CD4-positive, CD25-positive, alpha-beta regulatory T cell (primary cell): ENCODE results near the gene RMI1. TPM values are rescaled to one million over a fixed set of nuclear protein-coding genes. Genes with fewer than 3 reads are reported as not detected.
"Not testable (repeated sequence)": the region's sequence is repeated elsewhere in the genome, so short reads cannot be mapped to it uniquely, and the experiment has no call there.

Experiments
- ATAC-seq, 2 donors: fragments of 150-1000 bp; cut with Tn5 transposase; one replicate each; pipeline ENCODE4 v1.10.0; 2021; ENCODE audit warnings: low read depth in 2 of 2, moderate number of reproducible peaks in 2 of 2, moderate library complexity in 1 of 2
- DNase-seq, 3 donors: peaks; one replicate each; pipeline versions ENCODE4 v3.0.0 to v3.0.0-alpha.2; 2012 to 2022; ENCODE audit warnings: mixed read lengths in 1 of 3
- H3K27ac ChIP-seq: one replicate; pipeline ENCODE4 v1.7.0; 2013; ENCODE audit warnings: mild to moderate bottlenecking, low read length; ENCODE audit not compliant: insufficient read depth, poor library complexity, severe bottlenecking
- H3K27me3 ChIP-seq: one replicate; pipeline ENCODE4 v1.7.0; 2013; ENCODE audit warnings: low read length; ENCODE audit not compliant: control insufficient read depth, insufficient read depth
- H3K36me3 ChIP-seq: one replicate; pipeline ENCODE4 v1.7.0; 2013; ENCODE audit warnings: mild to moderate bottlenecking, low read length, moderate library complexity; ENCODE audit not compliant: control insufficient read depth, insufficient read depth
- H3K4me1 ChIP-seq: 2 replicates; pipeline ENCODE4 v1.7.0; 2013; ENCODE audit warnings: mild to moderate bottlenecking, low read length; ENCODE audit not compliant: insufficient read depth, control insufficient read depth, poor library complexity, severe bottlenecking
- H3K4me3 ChIP-seq: one replicate; pipeline ENCODE4 v1.7.0; 2013; ENCODE audit warnings: low read depth, mild to moderate bottlenecking, low read length, moderate library complexity
- H3K9me3 ChIP-seq, 2 experiments: 1 replicate in 1 of 2; 2 replicates in 1 of 2; pipeline ENCODE4 v1.7.0; 2013; ENCODE audit warnings: low read length in 2 of 2, mild to moderate bottlenecking in 1 of 2, moderate library complexity in 1 of 2; ENCODE audit not compliant: control insufficient read depth in 2 of 2
- H3K27ac Mint-ChIP-seq, 3 donors: one replicate each; pipeline ENCODE4 v1.8.0; 2020 to 2022; ENCODE audit warnings: mild to moderate bottlenecking in 3 of 3, mixed read lengths in 3 of 3, moderate library complexity in 2 of 3
- H3K27me3 Mint-ChIP-seq: one replicate; pipeline ENCODE4 v1.8.0; 2022; ENCODE audit warnings: mild to moderate bottlenecking, mixed read lengths
- H3K36me3 Mint-ChIP-seq: one replicate; pipeline ENCODE4 v1.8.0; 2020; ENCODE audit warnings: mixed read lengths
- H3K4me1 Mint-ChIP-seq, 4 donors: one replicate each; pipeline ENCODE4 v1.8.0; 2020 to 2022; ENCODE audit warnings: mixed read lengths in 4 of 4, mild to moderate bottlenecking in 1 of 4
- H3K4me3 Mint-ChIP-seq, 4 donors: one replicate each; pipeline ENCODE4 v1.8.0; 2020 to 2022; ENCODE audit warnings: mild to moderate bottlenecking in 4 of 4, mixed read lengths in 4 of 4, moderate library complexity in 3 of 4
- H3K9me3 Mint-ChIP-seq, 7 donors: one replicate each; pipeline ENCODE4 v1.8.0; 2020 to 2022; ENCODE audit warnings: mixed read lengths in 7 of 7, mild to moderate bottlenecking in 3 of 7, moderate library complexity in 2 of 7
- polyA plus RNA-seq, 4 donors: library from polyadenylated mRNA; unstranded; fragments of 300-500 nt; fragmentation: Illumina TruSeq; gene quantifications; one replicate each; pipeline ENCODE4 v1.2.3, GENCODE V29; 2021
- total RNA-seq: library from RNA; stranded (reverse); gene quantifications from one replicate; pipeline ENCODE4 v1.2.3, GENCODE V29; 2022

RMI1 gene
- total and polyA plus RNA-seq, 5 donors from 2014 or later = 2.8 to 9.8 (median 6.8) TPM

GRCh38 chr9:83936523-83936922, 44.1 kb upstream of the RMI1 start:
- Mint-ChIP-seq H3K4me1 (peaks cover 0 to 7% (median 6%) of the 10 kb centered on the region in 4 donors), H3K9me3 (no peaks in the 10 kb centered on the region), H3K4me3 (no peak overlapping the region), H3K27me3 (no peaks in the 10 kb centered on the region), H3K27ac (peak overlapping the region in 1 of 3 donors; percentile 23), H3K36me3 (peaks cover 17% of the 10 kb centered on the region)
- no peaks in the 10 kb centered on the region for H3K27me3 ChIP-seq
- H3K4me3 ChIP-seq = no peak overlapping the region
- ATAC-seq (no peak), DNase-seq (no peak)
- peaks cover 9% of the 10 kb centered on the region for H3K36me3 ChIP-seq
- H3K9me3 ChIP-seq = no peaks in the 10 kb centered on the region
- H3K27ac ChIP-seq = no peak overlapping the region
- no peaks in the 10 kb centered on the region for H3K4me1 ChIP-seq

- Histone ChIP-seq H3K4me1 (no peaks in the 10 kb centered on the region), H3K27me3 (no peaks in the 10 kb centered on the region), H3K36me3 (peaks cover 16% of the 10 kb centered on the region), H3K4me3 (no peak overlapping the region), H3K27ac (no peak overlapping the region), H3K9me3 (no peaks in the 10 kb centered on the region)
- Mint-ChIP-seq H3K36me3 (peaks cover 27% of the 10 kb centered on the region), H3K27ac (no peak overlapping the region), H3K9me3 (no peaks in the 10 kb centered on the region), H3K27me3 (no peaks in the 10 kb centered on the region), H3K4me3 (no peak overlapping the region), H3K4me1 (peaks cover 0 to 5% (median 2%) of the 10 kb centered on the region in 4 donors)
- peak in 1 of 2 donors; percentile 56 for ATAC-seq
- peak; percentile 11 to 78 (median 71) for DNase-seq
Observed at GRCh38 chr9:83937861-83938455, 42.6 kb upstream of the RMI1 start.

- no peak for DNase-seq
- Histone ChIP-seq H3K27me3 (no peaks in the 10 kb centered on the region), H3K4me1 (no peaks in the 10 kb centered on the region), H3K36me3 (peaks cover 16% of the 10 kb centered on the region), H3K27ac (no peak overlapping the region), H3K4me3 (no peak overlapping the region), H3K9me3 (no peaks in the 10 kb centered on the region)
- Mint-ChIP-seq H3K27ac (peak overlapping the region in 1 of 3 donors; percentile 75), H3K27me3 (no peaks in the 10 kb centered on the region), H3K4me1 (peaks cover 0 to 5% (median 2%) of the 10 kb centered on the region in 4 donors), H3K4me3 (no peak overlapping the region), H3K36me3 (peaks cover 27% of the 10 kb centered on the region), H3K9me3 (no peaks in the 10 kb centered on the region)
- ATAC-seq = no peak
Observed at GRCh38 chr9:83940590-83941303, 39.9 kb upstream of the RMI1 start.

GRCh38 chr9:83948096-83948495, 32.5 kb upstream of the RMI1 start:
- H3K9me3 ChIP-seq, DNase-seq, H3K4me1 Mint-ChIP-seq, H3K4me3 Mint-ChIP-seq, H3K27me3 ChIP-seq, H3K4me1 ChIP-seq, H3K9me3 Mint-ChIP-seq, H3K27ac Mint-ChIP-seq, H3K36me3 ChIP-seq, H3K27me3 Mint-ChIP-seq, ATAC-seq, H3K36me3 Mint-ChIP-seq, H3K27ac ChIP-seq, H3K4me3 ChIP-seq: not testable (repeated sequence)

GRCh38 chr9:83956086-83956435, 24.5 kb upstream of the RMI1 start:
- Histone ChIP-seq H3K9me3 (no peaks in the 10 kb centered on the region), H3K36me3 (no peaks in the 10 kb centered on the region), H3K4me3 (peak overlapping the region; percentile 89), H3K4me1 (peaks cover 18% of the 10 kb centered on the region), H3K27me3 (no peaks in the 10 kb centered on the region), H3K27ac (peak overlapping the region; percentile 70)
- DNase-seq (peak; percentile 13 to 57 (median 17)), ATAC-seq (peak; percentile 48 to 53)
- Mint-ChIP-seq H3K27ac (peak overlapping the region; percentile 94 to 98 (median 98)), H3K4me3 (peak overlapping the region; percentile 96 to 99 (median 97)), H3K9me3 (no peaks in the 10 kb centered on the region), H3K4me1 (peaks cover 0 to 26% (median 14%) of the 10 kb centered on the region in 4 donors), H3K36me3 (no peaks in the 10 kb centered on the region), H3K27me3 (no peaks in the 10 kb centered on the region)

GRCh38 chr9:83956436-83957247, 24.0 kb upstream of the RMI1 start:
- Mint-ChIP-seq H3K27ac (peak overlapping the region; percentile 94 to 98 (median 98)), H3K27me3 (no peaks in the 10 kb centered on the region), H3K9me3 (no peaks in the 10 kb centered on the region), H3K36me3 (no peaks in the 10 kb centered on the region), H3K4me3 (peak overlapping the region; percentile 96 to 99 (median 97)), H3K4me1 (peaks cover 0 to 26% (median 14%) of the 10 kb centered on the region in 4 donors)
- Histone ChIP-seq H3K36me3 (no peaks in the 10 kb centered on the region), H3K4me1 (peaks cover 18% of the 10 kb centered on the region), H3K27ac (peak overlapping the region; percentile 70), H3K9me3 (no peaks in the 10 kb centered on the region), H3K4me3 (peak overlapping the region; percentile 89), H3K27me3 (no peaks in the 10 kb centered on the region)
- DNase-seq (peak; percentile 44 to 78 (median 62)), ATAC-seq (peak; percentile 63 to 68)

GRCh38 chr9:83957248-83957513, 23.4 kb upstream of the RMI1 start:
- Mint-ChIP-seq H3K9me3 (no peaks in the 10 kb centered on the region), H3K4me1 (peaks cover 0 to 26% (median 14%) of the 10 kb centered on the region in 4 donors), H3K4me3 (peak overlapping the region; percentile 96 to 99 (median 97)), H3K27ac (peak overlapping the region; percentile 82 to 98 (median 94)), H3K36me3 (no peaks in the 10 kb centered on the region), H3K27me3 (no peaks in the 10 kb centered on the region)
- ATAC-seq = no peak
- H3K27me3 ChIP-seq = no peaks in the 10 kb centered on the region
- H3K36me3 ChIP-seq = no peaks in the 10 kb centered on the region
- no peaks in the 10 kb centered on the region for H3K9me3 ChIP-seq
- no peak overlapping the region for H3K27ac ChIP-seq
- peak overlapping the region; percentile 89 for H3K4me3 ChIP-seq
- peak in 1 of 3 donors; percentile 23 for DNase-seq
- peaks cover 18% of the 10 kb centered on the region for H3K4me1 ChIP-seq
